ENCODE data around the gene ATL3.

The ATL3 gene

GRCh38 chr11:63699896-63700295 is 28.7 kb upstream of the ATL3 start:
- H3K4me3 ChIP-seq (ENCODE audit: low read depth, low read length): no peak overlapping the region
- TF ChIP-seq MYC (IDR thresholded peaks at IDR 0.05; ENCODE audit: low read depth, low read length): no peak
- TF ChIP-seq POLR2A (IDR thresholded peaks at IDR 0.05; ENCODE audit: extremely low read depth, insufficient read length): no peak
- TF ChIP-seq MAX (IDR thresholded peaks at IDR 0.05; ENCODE audit: low read depth, low read length): no peak
- no peak for TF ChIP-seq CTCF (IDR thresholded peaks at IDR 0.05; ENCODE audit: low read depth, low read length)
- DNase-seq (ENCODE audit: low read depth): no peak

- H3K4me3 ChIP-seq (ENCODE audit: low read depth, low read length): no peak overlapping the region
- TF ChIP-seq MYC (IDR thresholded peaks at IDR 0.05; ENCODE audit: low read depth, low read length) (no peak), POLR2A (IDR thresholded peaks at IDR 0.05; ENCODE audit: extremely low read depth, insufficient read length) (no peak), CTCF (IDR thresholded peaks at IDR 0.05; ENCODE audit: low read depth, low read length) (no peak), MAX (IDR thresholded peaks at IDR 0.05; ENCODE audit: low read depth, low read length) (no peak)
- no peak for DNase-seq (ENCODE audit: low read depth)
These were observed 28.0 kb upstream of the ATL3 start for GRCh38 chr11:63698976-63699733.

GRCh38 chr11:63694596-63694995 is 23.4 kb upstream of the ATL3 start:
- DNase-seq (ENCODE audit: low read depth): no peak
- no peak for TF ChIP-seq MYC (IDR thresholded peaks at IDR 0.05; ENCODE audit: low read depth, low read length)
- no peak for TF ChIP-seq MAX (IDR thresholded peaks at IDR 0.05; ENCODE audit: low read depth, low read length)
- TF ChIP-seq POLR2A (IDR thresholded peaks at IDR 0.05; ENCODE audit: extremely low read depth, insufficient read length): no peak
- TF ChIP-seq CTCF (IDR thresholded peaks at IDR 0.05; ENCODE audit: low read depth, low read length): no peak
- no peak overlapping the region for H3K4me3 ChIP-seq (ENCODE audit: low read depth, low read length)

- no peak overlapping the region for H3K4me3 ChIP-seq (ENCODE audit: low read depth, low read length)
- TF ChIP-seq MAX (IDR thresholded peaks at IDR 0.05; ENCODE audit: low read depth, low read length) (no peak), POLR2A (IDR thresholded peaks at IDR 0.05; ENCODE audit: extremely low read depth, insufficient read length) (no peak), MYC (IDR thresholded peaks at IDR 0.05; ENCODE audit: low read depth, low read length) (no peak), CTCF (IDR thresholded peaks at IDR 0.05; ENCODE audit: low read depth, low read length) (no peak)
- DNase-seq (ENCODE audit: low read depth): no peak
These were observed 16.7 kb upstream of the ATL3 start for GRCh38 chr11:63687845-63688244.

- no peak overlapping the region for H3K4me3 ChIP-seq (ENCODE audit: low read depth, low read length)
- no peak for DNase-seq (ENCODE audit: low read depth)
- no peak for TF ChIP-seq MYC (IDR thresholded peaks at IDR 0.05; ENCODE audit: low read depth, low read length)
- no peak for TF ChIP-seq CTCF (IDR thresholded peaks at IDR 0.05; ENCODE audit: low read depth, low read length)
- TF ChIP-seq MAX (IDR thresholded peaks at IDR 0.05; ENCODE audit: low read depth, low read length): no peak
- TF ChIP-seq POLR2A (IDR thresholded peaks at IDR 0.05; ENCODE audit: extremely low read depth, insufficient read length): no peak
These were observed 15.8 kb upstream of the ATL3 start for GRCh38 chr11:63686926-63687325.

- DNase-seq (ENCODE audit: low read depth): peak; percentile 79
- H3K4me3 ChIP-seq (ENCODE audit: low read depth, low read length): peak overlapping the region; percentile 30
These were observed 14.1 kb upstream of the ATL3 start for GRCh38 chr11:63685158-63685721.

Measured in NB4 (cell line).